Astrocyte (in vitro differentiated cells and primary cell): Measurements from ENCODE around the gene PRRX2. TPM values are rescaled to one million over a fixed set of nuclear protein-coding genes. Genes with fewer than 3 reads are reported as not detected.

Source experiments
- DNase-seq: peaks from one replicate; pipeline ENCODE4 v3.0.0-alpha.2; 2010; ENCODE audit warnings: low read depth
- FAIRE-seq: peaks from 2 replicates; lab custom pipeline; 2011; peaks lifted over from hg19 to GRCh38; lab: Jason Lieb, UNC
- H2AFZ ChIP-seq: 2 replicates; pipeline ENCODE4 v1.6.0; 2012; ENCODE audit warnings: low read depth, low read length, inconsistent platforms
- H3K27ac ChIP-seq: 2 replicates; pipeline ENCODE4 v1.5.1; 2011; ENCODE audit warnings: low read depth, low read length, inconsistent platforms
- H3K27me3 ChIP-seq: 2 replicates; pipeline ENCODE4 v1.6.0; 2011; ENCODE audit warnings: low read length, inconsistent platforms; ENCODE audit not compliant: insufficient read depth
- H3K36me3 ChIP-seq: 2 replicates; pipeline ENCODE4 v1.5.1; 2011; ENCODE audit warnings: low read length, inconsistent platforms; ENCODE audit not compliant: insufficient read depth
- H3K4me1 ChIP-seq: 2 replicates; pipeline ENCODE4 v1.5.1; 2011; ENCODE audit warnings: low read length, inconsistent platforms; ENCODE audit not compliant: insufficient read depth
- H3K4me2 ChIP-seq: 2 replicates; pipeline ENCODE4 v1.6.0; 2012; ENCODE audit warnings: low read length, inconsistent platforms
- H3K4me3 ChIP-seq: 2 replicates; pipeline ENCODE4 v1.5.1; 2011; ENCODE audit warnings: low read depth, mild to moderate bottlenecking, low read length, inconsistent platforms; ENCODE audit not compliant: insufficient read depth
- H3K79me2 ChIP-seq: 2 replicates; pipeline ENCODE4 v1.6.0; 2012; ENCODE audit warnings: mild to moderate bottlenecking, low read length, inconsistent platforms; ENCODE audit not compliant: insufficient read depth
- H3K9ac ChIP-seq: 2 replicates; pipeline ENCODE4 v1.6.0; 2012; ENCODE audit warnings: mild to moderate bottlenecking, low read length, inconsistent platforms
- H3K9me3 ChIP-seq: 2 replicates; pipeline ENCODE4 v1.5.1; 2012; ENCODE audit warnings: low read depth, mild to moderate bottlenecking, low read length, inconsistent platforms; ENCODE audit not compliant: insufficient read depth
- H4K20me1 ChIP-seq: 2 replicates; pipeline ENCODE4 v1.6.0; 2012; ENCODE audit warnings: low read length, inconsistent platforms; ENCODE audit not compliant: insufficient read depth
- H3K27ac Mint-ChIP-seq: one replicate; pipeline ENCODE4 v1.8.0; 2021; ENCODE audit warnings: mild to moderate bottlenecking, mixed read lengths; ENCODE audit not compliant: unreplicated experiment
- H3K27me3 Mint-ChIP-seq: one replicate; pipeline ENCODE4 v1.8.0; 2021; ENCODE audit warnings: low read depth, mixed read lengths; ENCODE audit not compliant: unreplicated experiment
- H3K36me3 Mint-ChIP-seq: one replicate; pipeline ENCODE4 v1.8.0; 2021; ENCODE audit warnings: low read depth, mixed read lengths; ENCODE audit not compliant: unreplicated experiment
- H3K4me1 Mint-ChIP-seq: one replicate; pipeline ENCODE4 v1.8.0; 2021; ENCODE audit warnings: low read depth, mixed read lengths; ENCODE audit not compliant: unreplicated experiment
- H3K4me3 Mint-ChIP-seq: one replicate; pipeline ENCODE4 v1.8.0; 2021; ENCODE audit warnings: mild to moderate bottlenecking, moderate library complexity, mixed read lengths; ENCODE audit not compliant: unreplicated experiment
- H3K9me3 Mint-ChIP-seq: one replicate; pipeline ENCODE4 v1.8.0; 2021; ENCODE audit warnings: mild to moderate bottlenecking, mixed read lengths; ENCODE audit not compliant: unreplicated experiment
- EZH2 ChIP-seq: IDR thresholded peaks from 2 replicates; pipeline ENCODE4 v1.6.1; 2012; ENCODE audit warnings: mild to moderate bottlenecking, low read length, inconsistent platforms; ENCODE audit not compliant: insufficient read depth
- total RNA-seq: library from RNA; stranded (reverse); gene quantifications from 2 replicates; pipeline ENCODE4 v1.2.1, GENCODE V29; 2021
- TF ChIP-seq, protein P1 (sequence below): IDR thresholded peaks from 2 replicates; pipeline ENCODE4 v1.5.1; 2011; ENCODE audit warnings: low read depth, mild to moderate bottlenecking, inconsistent platforms, low read length, moderate library complexity; ENCODE audit not compliant: insufficient read depth

Gene PRRX2
- total RNA-seq, 1 donor from 2014 or later: not detected

DNA sequence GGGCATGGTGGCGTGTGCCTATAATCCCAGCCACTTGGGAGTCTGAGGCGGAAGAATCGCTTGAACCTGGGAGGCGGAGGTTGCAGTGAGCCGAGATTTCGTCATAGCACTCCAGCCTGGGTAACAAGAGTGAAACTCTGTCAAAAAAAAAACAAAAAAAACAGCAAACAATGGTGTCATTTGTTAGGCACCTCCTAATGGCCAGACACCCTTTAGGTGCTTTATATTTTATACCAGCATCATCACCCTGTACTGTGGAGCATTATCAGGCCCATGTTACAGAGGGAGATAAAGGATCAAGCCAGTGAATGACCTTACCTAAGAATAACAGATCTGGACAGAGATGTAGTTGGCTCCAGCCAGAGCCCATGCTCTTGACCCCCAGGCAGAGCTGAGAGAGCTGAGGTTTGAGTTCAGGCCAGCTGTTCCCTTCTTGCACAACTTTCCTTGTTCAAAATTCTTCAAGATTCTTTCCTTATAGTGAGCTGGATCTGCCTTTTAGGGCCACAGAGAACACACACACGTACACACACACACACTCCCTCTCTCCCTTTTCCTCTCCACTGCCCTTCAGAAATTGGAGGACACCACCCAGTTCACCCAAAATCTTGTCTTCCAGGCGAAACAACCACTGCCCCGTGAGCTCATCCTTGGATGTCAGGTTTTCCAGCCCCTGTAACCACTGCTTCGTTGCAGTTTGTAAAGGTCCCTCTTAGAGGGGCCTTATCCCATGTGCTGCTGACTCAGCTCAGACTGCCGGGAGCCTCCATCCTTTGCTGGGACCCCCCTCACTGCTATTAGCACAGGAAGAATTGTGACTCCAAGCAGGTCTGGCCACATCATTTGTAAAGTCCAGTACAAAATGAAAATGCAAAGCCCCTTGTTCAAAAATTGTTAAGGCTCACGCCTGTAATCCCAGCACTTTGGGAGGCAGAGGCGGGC lies 97.8 kb downstream of the PRRX2 start:
- no peak overlapping the region for H3K27ac ChIP-seq
- DNase-seq (peak; percentile 52), FAIRE-seq (no peak)
- H4K20me1 ChIP-seq: no peaks in the 10 kb centered on the region
- H3K36me3 Mint-ChIP-seq: no peaks in the 10 kb centered on the region
- H3K79me2 ChIP-seq: no peaks in the 10 kb centered on the region
- no peak for TF ChIP-seq EZH2
- TF ChIP-seq, protein P1, sequence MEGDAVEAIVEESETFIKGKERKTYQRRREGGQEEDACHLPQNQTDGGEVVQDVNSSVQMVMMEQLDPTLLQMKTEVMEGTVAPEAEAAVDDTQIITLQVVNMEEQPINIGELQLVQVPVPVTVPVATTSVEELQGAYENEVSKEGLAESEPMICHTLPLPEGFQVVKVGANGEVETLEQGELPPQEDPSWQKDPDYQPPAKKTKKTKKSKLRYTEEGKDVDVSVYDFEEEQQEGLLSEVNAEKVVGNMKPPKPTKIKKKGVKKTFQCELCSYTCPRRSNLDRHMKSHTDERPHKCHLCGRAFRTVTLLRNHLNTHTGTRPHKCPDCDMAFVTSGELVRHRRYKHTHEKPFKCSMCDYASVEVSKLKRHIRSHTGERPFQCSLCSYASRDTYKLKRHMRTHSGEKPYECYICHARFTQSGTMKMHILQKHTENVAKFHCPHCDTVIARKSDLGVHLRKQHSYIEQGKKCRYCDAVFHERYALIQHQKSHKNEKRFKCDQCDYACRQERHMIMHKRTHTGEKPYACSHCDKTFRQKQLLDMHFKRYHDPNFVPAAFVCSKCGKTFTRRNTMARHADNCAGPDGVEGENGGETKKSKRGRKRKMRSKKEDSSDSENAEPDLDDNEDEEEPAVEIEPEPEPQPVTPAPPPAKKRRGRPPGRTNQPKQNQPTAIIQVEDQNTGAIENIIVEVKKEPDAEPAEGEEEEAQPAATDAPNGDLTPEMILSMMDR: no peak
- no peak overlapping the region for H2AFZ ChIP-seq
- H3K9me3 Mint-ChIP-seq: no peaks in the 10 kb centered on the region
- no peak overlapping the region for H3K4me3 Mint-ChIP-seq
- peak overlapping the region; percentile 40 for H3K4me2 ChIP-seq
- no peaks in the 10 kb centered on the region for H3K9me3 ChIP-seq
- H3K9ac ChIP-seq: no peak overlapping the region
- H3K27me3 Mint-ChIP-seq: peaks cover 15% of the 10 kb centered on the region
- H3K27me3 ChIP-seq: no peaks in the 10 kb centered on the region
- no peaks in the 10 kb centered on the region for H3K36me3 ChIP-seq
- peaks cover 5% of the 10 kb centered on the region for H3K4me1 Mint-ChIP-seq
- no peak overlapping the region for H3K4me3 ChIP-seq
- H3K4me1 ChIP-seq: peaks cover 14% of the 10 kb centered on the region
- H3K27ac Mint-ChIP-seq: no peak overlapping the region

DNA sequence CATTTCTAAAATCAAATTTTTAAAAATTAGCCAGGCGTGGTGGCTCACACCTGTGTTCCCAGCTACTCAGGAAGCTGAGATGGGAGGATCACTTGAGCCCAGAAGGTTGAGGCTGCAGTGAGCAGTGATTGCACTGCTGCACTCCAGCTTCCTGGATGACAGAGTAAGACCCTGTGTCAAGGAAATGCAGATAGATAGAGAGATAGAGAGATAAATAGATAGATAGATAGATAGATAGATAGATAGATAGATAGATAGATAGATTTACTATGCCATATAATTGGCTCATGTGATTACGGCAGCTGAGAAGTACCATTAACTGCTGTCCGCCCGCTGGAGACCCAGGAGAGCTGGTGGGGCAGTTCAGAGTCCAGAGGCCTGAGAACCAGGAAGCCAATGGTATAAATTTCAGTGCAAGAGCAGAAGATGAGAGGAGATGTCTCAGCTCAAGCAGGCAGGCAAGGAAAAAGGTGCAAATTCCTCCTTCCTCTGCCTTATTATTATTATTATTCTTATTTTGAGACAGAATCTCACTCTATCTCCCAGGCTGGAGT lies 100.4 kb downstream of the PRRX2 start:
- Mint-ChIP-seq H3K4me1 (peaks cover 3% of the 10 kb centered on the region), H3K27ac (no peak overlapping the region), H3K36me3 (no peaks in the 10 kb centered on the region), H3K4me3 (no peak overlapping the region), H3K27me3 (peaks cover 21% of the 10 kb centered on the region), H3K9me3 (no peaks in the 10 kb centered on the region)
- H3K4me1 ChIP-seq: peaks cover 14% of the 10 kb centered on the region
- no peak overlapping the region for H3K4me2 ChIP-seq
- H3K36me3 ChIP-seq: no peaks in the 10 kb centered on the region
- no peak overlapping the region for H2AFZ ChIP-seq
- DNase-seq (no peak), FAIRE-seq (no peak)
- no peaks in the 10 kb centered on the region for H3K9me3 ChIP-seq
- H3K79me2 ChIP-seq: no peaks in the 10 kb centered on the region
- no peak overlapping the region for H3K9ac ChIP-seq
- no peak overlapping the region for H3K27ac ChIP-seq
- no peaks in the 10 kb centered on the region for H3K27me3 ChIP-seq
- TF ChIP-seq, protein P1: no peak
- no peak for TF ChIP-seq EZH2
- H3K4me3 ChIP-seq: no peak overlapping the region
- H4K20me1 ChIP-seq: no peaks in the 10 kb centered on the region
